Stimulated activated CD8-positive, alpha-beta memory T cell treated with anti-CD3 and anti-CD28 coated beads, Interleukin-7, amount 100 ng/mL, for 48 hours (primary cell): Measurements from ENCODE around the gene VPS8.

Experiments
- DNase-seq, 2 donors: peaks; one replicate each; pipeline ENCODE4 v3.0.0-alpha.2; 2020; ENCODE audit warnings: low read depth in 1 of 2; ENCODE audit errors: extremely low read depth in 1 of 2

VPS8 gene

DNA sequence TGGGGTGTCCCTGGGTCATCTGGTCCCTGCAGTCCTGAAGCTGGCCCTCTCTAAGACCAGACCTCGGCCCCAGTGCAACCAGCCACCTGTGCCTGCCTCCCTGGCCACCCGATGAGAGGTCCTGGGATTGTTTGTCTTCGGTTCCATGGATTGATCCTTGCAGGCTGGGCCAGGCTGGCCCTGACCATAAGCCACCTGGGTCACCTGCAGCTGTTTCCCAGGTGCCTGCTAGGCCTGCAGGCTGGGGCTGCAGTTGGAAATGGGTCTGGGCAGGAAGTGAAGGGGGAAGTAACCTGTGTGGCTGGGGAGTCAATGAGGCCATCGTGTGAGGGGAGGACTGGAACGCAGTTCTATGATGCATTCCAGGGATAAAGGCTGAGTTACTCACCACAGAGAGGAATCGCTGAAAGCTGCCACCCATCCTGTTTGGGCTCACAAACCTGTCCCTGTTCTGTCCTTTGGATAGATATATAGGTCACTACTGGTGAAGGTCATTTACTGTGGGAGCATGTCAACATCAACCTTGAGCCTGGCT lies 30.9 kb upstream of the VPS8 start:
- no peak for DNase-seq

DNA sequence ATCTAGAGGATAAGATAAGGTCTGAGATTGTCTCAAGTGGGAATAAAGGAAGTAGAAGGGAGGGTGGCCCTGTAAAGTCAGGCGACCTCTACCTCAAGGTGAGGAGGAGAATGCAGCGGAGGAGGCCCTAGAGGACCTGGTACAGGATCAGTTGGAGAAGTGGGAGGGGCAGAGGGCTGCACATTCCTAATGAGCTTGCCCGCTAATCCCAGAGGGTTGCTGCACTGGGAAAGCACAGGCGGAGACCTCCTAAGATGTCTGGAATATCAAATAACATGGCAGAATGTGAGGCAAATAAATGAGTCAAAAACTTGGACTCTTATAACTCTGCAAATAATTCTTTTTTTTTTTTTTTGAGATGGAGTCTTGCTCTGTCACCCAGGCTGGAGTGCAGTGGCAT lies 30.2 kb upstream of the VPS8 start:
- DNase-seq, result no peak

DNA sequence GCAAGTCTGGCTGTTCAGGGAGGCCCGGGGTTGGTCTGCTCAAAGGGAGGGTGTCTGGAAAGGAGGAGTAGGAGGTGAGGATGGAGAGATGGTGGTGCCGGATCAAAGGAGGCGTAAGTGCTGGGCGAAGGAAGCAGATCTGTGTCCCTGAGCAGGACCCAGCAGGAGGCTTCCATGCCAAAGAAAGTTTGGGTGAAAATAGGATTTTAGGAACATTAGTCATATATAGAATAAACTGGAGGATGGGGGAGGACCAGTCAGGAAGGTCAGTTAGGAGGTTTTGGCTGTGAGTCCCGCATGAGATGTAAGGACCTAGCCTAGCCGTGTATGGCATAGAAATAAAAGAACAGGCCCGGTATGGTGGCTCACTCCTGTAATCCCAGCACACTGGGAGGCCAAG lies 28.6 kb upstream of the VPS8 start:
- DNase-seq, result no peak

DNA sequence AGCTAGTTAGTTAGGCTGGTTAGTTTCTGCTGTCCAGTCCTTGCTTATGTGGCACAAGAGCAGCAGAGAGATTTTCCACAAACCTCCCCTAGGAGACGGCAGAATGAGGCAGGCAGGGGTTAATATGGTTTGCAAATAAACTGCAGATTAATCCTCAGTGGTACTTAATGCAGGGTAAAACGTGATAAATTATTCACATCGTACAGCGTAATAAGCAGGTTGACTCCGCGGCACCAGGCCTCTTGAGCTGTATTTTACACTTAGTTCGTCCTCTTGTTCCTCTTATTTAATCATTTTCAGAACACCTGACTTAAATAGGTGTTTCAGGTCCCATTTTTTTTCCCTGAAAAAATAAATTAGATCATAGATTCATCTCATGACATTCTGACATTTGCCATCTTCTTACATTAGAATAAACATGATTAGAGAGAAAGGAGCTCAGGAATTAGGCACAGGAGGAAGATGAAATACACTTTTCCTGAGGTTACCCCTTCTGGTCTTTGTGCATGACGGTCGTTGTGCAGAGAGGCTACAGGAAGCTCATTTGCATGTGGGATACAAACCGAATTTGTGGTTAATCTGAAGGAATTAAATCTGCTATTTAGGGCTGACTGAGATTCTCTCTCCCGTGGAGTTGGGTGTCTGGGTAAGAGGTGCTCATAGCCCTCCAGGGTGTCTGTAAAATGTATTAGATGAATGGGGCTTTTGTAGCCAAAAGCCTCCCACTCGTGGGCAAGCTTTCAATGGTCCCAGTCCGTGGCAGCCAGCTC lies 27.1 kb upstream of the VPS8 start:
- no peak for DNase-seq

DNA sequence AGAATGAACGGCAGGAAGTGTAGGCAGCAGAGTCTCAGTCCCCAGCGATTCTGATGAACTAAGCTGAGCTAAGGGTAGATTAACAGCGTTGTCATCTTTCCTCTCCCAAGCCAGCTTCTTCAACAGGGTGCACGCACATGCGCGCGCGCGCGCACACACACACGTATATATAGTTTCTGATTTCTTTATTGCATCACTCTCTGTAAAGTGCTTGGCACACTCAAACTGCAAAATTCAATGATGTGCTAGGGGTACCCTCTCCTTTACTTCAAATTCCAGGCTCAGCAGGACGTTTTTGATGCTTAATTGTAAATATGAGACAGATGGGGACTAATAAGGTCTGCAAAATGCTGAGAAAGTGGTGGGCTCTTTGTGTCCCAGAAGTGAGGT lies 26.1 kb upstream of the VPS8 start:
- no peak for DNase-seq

DNA sequence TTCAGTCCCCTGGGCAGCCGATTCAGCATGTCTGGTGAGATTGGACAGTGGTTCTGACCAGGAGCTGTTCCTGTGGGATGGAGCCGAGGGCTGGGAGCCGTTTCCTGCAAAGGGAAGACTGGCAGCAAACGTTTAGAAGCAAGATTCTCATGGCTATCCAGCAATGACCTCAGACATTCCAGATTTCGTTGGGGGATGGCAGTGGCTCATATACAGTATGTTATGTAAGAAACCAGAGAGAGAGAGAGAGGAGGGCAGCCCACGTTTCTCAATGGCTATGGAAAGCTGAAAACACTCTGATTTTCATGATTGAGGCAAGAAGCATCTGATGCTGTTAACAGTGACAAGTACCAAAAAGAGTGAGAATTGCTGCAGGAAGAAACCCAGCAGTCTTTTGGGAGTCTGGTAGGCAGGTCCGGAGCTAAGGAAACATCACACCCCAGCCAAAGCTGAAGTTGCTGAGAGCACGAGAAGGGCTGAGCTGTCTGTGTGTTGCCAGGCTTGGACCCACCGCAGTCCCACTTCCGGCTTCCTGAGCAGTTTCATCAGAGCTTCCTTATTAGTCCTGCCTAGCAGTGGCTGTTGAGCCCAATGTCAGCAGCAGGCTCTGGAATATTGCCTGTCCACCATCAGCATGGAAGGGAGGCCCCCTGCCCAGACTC lies 25.6 kb upstream of the VPS8 start:
- no peak for DNase-seq

DNA sequence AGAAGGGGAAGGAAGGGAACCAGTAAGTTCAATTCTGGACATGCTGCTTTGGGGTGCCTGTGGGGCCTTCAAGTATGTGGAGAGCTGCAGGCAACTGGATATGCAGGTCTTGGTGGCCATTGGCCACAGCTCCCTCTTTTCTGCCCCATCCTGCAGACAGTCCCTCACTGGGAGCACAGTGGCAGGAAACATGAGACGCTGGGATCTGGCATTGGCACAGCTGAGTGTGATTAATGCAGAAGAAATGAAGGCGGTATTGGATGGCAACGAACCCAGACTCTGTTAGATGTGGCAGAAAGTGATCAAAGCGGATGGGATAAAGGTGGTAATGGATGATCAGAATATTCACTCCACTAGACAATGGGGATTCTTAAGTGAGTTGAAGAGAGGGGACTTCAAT lies 23.2 kb upstream of the VPS8 start:
- no peak for DNase-seq

DNA sequence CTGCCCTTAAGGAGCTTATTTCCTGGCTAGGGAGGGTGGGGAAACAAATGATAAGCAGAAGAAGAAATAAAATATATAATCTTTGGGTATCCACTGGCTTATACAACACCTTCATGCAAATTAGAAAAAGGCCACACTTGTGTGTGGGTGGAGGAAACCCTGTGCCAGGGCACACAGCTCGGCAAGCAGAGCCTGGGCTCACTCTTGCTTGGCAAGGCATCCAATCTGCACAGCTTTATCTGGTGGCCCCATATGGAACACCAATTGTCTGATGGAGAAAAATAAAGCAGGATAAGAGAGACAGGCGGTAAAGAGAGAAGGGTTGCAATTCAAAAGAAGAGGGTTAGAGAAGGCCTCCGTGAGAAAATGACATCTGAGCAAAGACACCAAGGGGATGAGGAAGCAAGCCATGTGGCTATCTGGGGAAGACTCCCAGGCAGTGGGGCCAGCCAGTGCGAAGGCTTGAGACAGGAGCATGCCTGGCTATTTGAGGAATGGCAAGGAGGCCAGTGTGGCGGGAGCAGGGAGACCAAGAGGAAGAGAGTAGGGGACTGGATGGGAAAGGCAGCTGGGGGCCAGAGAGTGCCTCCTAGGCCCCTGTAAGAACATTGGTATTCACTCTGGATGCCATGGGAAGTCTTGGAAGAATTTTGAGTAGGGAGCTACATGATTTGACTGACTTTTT lies 22.5 kb upstream of the VPS8 start:
- DNase-seq, result no peak

DNA sequence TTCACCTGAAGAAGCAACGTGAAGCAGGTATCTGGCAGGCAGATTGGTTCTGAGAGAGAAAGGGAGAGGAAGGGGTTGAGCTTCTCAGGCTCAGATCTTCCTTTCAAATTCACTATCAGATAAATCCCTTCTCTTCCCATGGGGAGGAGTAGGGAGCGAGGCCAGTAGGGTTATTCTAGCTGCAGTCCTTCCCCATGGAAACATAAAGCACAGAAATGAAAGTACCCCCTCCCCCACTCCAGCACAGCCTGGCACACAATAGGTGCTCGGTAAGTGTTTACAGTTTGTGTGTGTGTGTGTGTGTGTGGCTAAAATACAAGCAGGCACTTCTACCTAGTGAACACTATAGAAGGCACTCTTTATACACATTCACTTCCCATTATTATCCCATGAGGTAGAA lies 20.8 kb upstream of the VPS8 start:
- DNase-seq, result no peak

DNA sequence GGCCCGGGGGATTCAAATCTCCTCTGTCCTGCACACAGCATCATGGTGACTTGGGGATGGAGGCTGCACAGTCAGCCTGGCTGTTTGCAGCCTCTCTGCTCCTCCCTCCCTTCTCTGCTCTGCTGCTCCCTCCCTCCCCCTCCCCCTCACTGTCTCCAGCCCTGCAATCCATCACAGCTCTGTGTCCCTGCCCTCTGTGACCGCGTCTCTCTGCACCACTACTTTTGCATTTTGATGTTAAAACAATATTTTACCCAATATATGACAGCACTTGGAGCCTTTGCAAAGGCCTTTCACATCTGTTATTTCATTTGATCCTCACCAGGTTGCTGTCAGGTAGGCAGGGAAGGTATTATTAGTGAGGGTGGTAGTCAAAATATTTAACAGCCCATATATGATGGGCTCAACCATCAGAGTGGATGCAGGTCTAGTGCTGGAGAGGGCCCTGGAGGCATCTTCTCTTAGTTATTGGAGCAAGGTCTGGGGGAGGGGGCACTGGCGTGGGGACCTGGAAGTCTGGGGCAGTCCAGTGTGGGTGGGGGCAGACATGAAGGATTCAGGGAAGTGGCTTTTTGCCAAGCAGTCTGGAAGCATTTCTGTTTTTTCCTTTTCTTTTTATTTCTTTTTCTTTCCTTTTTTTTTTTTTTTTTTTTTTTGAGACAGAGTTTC lies 16.3 kb upstream of the VPS8 start:
- no peak for DNase-seq

DNA sequence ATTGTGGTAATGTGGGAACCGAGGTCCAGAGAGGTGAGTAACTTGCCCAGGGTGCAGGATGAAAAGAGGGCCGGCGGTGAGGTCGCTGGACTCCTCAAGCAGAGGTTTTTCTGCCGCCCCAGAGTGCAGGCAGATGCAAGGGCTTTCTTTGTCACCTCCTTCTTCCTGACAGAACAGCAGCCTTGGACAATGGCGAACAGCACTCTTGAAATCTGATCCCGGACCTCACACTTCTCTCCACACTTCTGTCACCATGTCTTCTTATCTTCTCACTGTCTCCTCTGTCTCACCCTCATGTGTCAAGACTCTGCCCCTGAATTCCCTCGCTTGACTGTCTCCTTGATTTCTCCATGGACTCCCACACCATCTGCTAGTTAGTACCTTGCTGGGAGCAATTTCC lies 15.4 kb upstream of the VPS8 start:
- no peak for DNase-seq

DNA sequence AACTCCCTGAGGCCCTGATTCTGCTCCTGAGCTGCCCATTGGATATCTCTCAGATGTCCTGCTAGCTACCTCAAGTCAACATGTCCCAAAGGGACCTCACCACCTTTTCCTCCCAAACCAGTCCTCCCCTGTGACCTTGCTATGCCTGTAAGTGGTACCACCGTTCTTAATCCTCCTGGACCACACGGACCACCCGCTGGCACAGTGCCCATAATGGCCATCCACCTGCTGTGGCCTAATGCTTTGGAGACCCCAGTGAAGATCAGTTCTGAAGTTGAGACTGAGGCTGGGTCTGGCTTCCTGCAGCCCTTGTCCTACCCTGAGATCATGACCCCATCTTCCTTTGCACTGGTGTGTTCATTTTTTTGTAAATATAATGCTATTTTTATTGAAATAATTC lies 15.0 kb upstream of the VPS8 start:
- DNase-seq, result no peak

DNA sequence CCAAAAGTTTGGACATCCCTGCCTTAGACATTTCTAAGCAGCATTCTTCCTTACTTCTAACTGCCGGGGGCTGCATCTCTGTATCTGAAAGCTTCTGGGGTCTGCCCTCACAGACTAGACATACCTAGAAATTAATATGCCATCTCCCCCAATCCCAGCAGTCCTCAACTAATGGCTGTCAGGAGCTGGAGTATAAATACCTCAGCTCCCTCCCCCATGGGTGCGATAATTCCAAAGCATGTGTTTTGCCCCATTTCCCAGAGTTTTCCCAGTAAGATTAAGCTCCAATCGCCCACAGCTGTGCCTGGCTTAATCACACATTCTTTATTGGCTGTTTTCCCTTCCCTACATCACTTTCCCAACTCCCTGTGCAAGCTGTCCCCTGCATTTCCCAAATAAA lies 13.8 kb upstream of the VPS8 start:
- DNase-seq, result no peak

DNA sequence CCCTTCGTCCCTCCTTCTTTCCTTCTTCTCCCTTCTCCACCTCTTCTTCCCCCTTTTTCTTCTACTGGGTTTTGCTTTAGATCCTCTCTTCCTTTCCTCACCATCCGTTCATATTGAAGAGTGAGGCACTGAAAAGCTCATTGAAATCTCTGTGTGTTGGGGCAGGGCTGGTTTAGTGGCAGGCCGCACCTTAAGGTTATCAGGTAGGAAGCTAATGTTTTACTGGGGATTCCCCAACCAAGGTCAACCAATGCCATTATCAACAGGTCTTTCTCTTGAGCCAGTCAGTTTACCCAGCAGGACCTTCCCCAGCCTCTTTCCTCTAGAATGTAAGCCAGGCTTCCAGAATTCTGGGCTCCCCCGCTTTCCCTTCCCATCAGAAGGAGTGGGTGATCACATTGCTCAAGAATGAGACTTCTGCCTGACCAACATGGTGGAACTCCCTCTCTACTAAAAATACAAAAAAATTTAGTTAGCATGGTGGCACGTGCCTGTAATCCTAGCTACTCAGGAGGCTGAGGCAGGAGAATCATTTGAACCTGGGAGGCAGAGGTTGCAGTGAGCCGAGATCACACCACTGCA lies 11.5 kb upstream of the VPS8 start:
- DNase-seq, result no peak

DNA sequence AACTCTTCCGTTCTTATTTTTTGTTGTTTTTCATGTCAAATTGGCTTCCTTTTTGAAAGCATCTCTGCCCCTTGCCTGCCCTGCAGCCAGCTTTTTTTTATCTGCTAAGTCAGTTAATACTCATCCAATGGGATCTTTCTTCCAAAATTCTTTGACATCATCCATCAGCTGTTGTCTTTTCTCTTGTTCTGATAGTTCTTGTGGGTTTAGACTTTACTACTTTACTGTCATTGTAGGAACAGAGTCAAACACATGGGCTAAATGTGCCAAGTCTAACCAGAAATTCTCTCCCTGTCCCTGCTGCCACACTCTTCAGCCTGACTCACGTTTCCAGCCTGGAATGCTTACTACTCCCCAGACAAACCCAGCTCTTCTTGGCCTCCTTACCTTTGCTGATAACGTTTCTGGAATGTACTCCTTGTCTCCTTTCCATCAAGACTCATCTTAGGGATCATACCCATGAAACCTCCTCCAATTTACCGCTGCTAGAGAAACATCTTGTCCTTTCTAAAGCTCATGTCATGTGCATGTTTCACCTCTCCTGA lies 10.7 kb upstream of the VPS8 start:
- DNase-seq, result no peak

DNA sequence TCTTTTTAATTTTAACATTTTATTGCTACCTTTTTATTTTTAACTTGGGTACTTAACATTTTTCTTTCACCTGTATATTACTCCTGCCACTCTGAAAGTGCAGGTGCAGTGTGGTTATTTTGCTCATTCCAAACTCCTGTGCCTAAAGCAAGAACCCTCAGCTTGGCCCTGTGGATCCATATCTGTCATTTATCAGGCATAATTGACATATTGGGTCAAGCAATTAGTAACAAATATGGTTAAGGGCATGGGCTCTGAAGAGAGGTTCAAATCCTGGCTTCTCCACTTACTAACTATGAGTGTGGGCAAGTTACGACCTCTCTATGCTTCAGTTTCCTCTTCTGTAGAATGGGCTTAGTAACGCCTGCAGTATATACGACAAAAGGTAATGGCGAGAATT lies 9.8 kb upstream of the VPS8 start:
- DNase-seq, result no peak

DNA sequence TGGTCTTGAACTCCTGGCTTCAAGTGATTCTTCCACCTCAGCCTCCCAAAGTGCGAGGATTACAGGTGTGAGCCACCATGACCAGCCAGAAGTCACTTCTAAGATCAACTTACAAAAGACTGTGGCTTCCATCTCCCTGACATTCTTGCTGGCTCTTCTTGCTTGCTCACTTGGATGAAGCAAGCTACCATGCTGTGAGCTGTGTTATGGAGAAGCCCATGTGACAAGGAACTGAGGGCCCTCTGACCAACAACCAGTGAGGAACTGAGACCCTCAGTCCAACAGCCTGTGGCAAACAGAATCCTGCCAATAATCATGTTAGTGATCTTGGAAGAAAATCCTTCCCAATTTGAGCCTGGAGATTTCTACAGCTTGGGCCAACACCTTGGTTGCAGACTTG lies 7.2 kb upstream of the VPS8 start:
- DNase-seq, result no peak

DNA sequence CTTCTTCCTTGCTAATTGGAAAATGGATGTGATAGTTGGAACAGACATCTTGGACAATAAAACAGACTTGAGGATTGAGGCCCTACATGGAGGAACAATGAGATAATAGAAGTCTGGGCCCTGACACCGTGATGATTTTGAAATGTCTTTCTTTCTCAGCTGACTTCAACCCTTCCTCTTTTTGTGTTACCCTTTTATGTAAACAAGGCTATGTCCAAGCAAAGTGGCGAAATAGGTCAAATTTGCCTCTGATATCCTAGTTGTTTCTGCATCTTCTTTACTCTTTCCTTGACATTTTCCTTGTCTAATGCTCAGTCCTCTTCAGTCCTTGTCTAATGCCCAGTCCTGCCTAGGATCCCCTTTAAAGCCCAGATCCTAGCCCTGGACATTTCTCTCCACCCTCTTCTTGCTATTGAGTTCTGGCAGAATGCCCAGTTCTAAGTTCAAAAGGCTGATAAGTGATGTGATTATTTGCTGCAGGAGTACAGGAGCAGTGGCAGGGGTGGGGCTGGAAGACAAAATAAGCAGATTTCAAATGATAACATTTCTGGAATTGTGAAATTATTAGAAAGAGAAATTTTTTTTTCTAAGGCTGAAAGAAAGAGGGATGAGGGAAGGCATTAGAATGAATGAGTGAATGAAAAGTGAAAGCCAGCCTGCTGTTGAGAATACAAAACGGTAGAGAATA lies 6.5 kb upstream of the VPS8 start:
- DNase-seq, result no peak

DNA sequence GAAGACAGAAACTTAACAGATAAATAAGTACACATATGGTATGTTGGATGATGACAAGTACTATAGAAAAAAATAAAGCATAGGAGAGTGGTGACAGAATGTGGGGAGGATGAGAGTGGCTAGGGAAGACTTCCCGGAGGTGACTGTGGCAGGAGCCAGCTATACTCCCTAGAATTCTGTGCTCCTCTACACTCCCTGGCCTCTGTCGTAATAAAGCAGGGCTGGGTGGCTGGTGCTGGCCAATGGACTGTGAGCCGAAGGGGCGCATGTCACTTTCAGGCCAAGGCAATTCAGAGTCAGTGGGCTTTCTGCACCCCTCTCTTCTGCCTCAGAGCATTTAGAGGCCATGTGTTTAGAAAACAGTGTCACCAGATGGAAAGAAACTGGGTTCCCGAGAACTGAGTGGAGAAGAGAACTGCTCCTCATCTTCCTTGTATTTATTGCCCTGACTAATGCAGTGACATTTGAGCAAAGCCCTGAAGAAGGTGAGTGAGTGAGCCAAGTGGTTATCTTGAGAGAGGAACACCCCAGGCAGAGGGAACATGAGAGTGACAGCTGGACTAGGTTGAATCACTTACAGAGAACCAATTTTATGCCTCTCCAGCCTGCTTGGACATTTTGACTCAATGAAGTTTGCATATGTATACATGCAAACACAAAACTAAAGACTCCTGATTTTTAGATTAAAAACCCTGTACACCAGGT lies 5.2 kb upstream of the VPS8 start:
- no peak for DNase-seq

DNA sequence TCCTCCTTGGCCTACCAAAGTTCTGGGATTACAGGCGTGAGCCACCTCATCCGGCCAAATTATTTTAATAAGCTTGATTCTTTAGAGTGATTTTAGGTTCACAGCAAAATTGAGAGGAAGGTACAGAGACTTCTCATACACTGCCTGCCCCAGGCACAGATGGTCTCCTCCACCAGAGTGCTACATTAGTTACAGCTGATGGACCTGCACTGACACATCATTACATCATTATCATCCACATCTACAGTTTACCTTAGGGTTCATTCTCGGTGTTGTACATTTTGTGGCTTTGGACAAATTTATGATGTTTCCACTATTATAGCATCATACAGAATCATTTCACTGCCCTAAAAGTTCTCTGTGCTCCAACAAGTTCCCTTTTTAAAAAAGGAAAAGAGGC lies 4.4 kb upstream of the VPS8 start:
- no peak for DNase-seq
